ENCODE measurements around the gene ZNF485.
A peak's percentile ranks its signal among the peaks of the same experiment; 100 is the strongest.
"Not testable (repeated sequence)": the region's sequence is repeated elsewhere in the genome, so short reads cannot be mapped to it uniquely, and the experiment has no call there.

The ZNF485 gene

GRCh38 chr10:43606323-43607198, at the start of gene ZNF485:
ZNF485 (plus strand) TSS chr10:43606438; CDS start chr10:43607051, 613 bp downstream.
- DNase-seq (ENCODE audit: low read depth, low spot score) = peak; percentile 38

GRCh38 chr10:43557214-43557613, 49.0 kb upstream of the ZNF485 start:
- DNase-seq (ENCODE audit: low read depth, low spot score) = no peak

- DNase-seq (ENCODE audit: low read depth, low spot score) = no peak
These were observed 36.6 kb upstream of the ZNF485 start for GRCh38 chr10:43569681-43570080.

- no peak for DNase-seq (ENCODE audit: low read depth, low spot score)
These were observed 35.3 kb upstream of the ZNF485 start for GRCh38 chr10:43570971-43571370.

GRCh38 chr10:43573250-43574000, 32.8 kb upstream of the ZNF485 start:
- no peak for DNase-seq (ENCODE audit: low read depth, low spot score)

GRCh38 chr10:43574001-43574892, 32.0 kb upstream of the ZNF485 start, which contains the start of gene ZNF239:
ZNF239 (minus strand) TSS chr10:43574616; CDS start chr10:43558079, 16,537 bp downstream.
- DNase-seq (ENCODE audit: low read depth, low spot score) = peak; percentile 57

GRCh38 chr10:43574906-43575305, 31.3 kb upstream of the ZNF485 start:
- DNase-seq (ENCODE audit: low read depth, low spot score) = no peak

- no peak for DNase-seq (ENCODE audit: low read depth, low spot score)
These were observed 30.2 kb upstream of the ZNF485 start for GRCh38 chr10:43576062-43576461.

GRCh38 chr10:43576580-43576979, 29.7 kb upstream of the ZNF485 start:
- no peak for DNase-seq (ENCODE audit: low read depth, low spot score)

GRCh38 chr10:43584051-43584450, 22.2 kb upstream of the ZNF485 start:
- no peak for DNase-seq (ENCODE audit: low read depth, low spot score)

GRCh38 chr10:43585046-43585445, 21.2 kb upstream of the ZNF485 start:
- DNase-seq (ENCODE audit: low read depth, low spot score) = no peak

- DNase-seq (ENCODE audit: low read depth, low spot score) = no peak
These were observed 20.1 kb upstream of the ZNF485 start for GRCh38 chr10:43585981-43586729.

- DNase-seq (ENCODE audit: low read depth, low spot score) = not testable (repeated sequence)
These were observed 19.5 kb upstream of the ZNF485 start for GRCh38 chr10:43586730-43587115.

GRCh38 chr10:43591303-43591904, 14.8 kb upstream of the ZNF485 start:
- DNase-seq (ENCODE audit: low read depth, low spot score) = no peak

- no peak for DNase-seq (ENCODE audit: low read depth, low spot score)
These were observed 11.2 kb upstream of the ZNF485 start for GRCh38 chr10:43594944-43595589.

GRCh38 chr10:43595739-43596298, 10.4 kb upstream of the ZNF485 start:
- DNase-seq (ENCODE audit: low read depth, low spot score) = no peak

GRCh38 chr10:43596546-43596945, 9.7 kb upstream of the ZNF485 start:
- DNase-seq (ENCODE audit: low read depth, low spot score) = no peak

GRCh38 chr10:43598446-43598845, 7.8 kb upstream of the ZNF485 start:
- no peak for DNase-seq (ENCODE audit: low read depth, low spot score)

- DNase-seq (ENCODE audit: low read depth, low spot score) = no peak
These were observed 6.9 kb upstream of the ZNF485 start for GRCh38 chr10:43599333-43599732.

GRCh38 chr10:43601576-43601975, 4.7 kb upstream of the ZNF485 start:
- not testable (repeated sequence) for DNase-seq (ENCODE audit: low read depth, low spot score)
